Kidney epithelial cell (primary cell): Measurements from ENCODE around the gene SLFN13. TPM values are rescaled to one million over a fixed set of nuclear protein-coding genes. Genes with fewer than 3 reads are reported as not detected.

Experiments used
- DNase-seq: peaks from one replicate; pipeline ENCODE4 v3.0.0-alpha.2; 2010; ENCODE audit warnings: low read depth
- H3K27me3 ChIP-seq: 2 replicates; pipeline ENCODE4 v1.6.0; 2011; ENCODE audit warnings: low read length; ENCODE audit not compliant: control insufficient read depth, insufficient read depth
- H3K36me3 ChIP-seq: 2 replicates; pipeline ENCODE4 v1.5.1; 2011; ENCODE audit warnings: low read length; ENCODE audit not compliant: control insufficient read depth, insufficient read depth
- H3K4me3 ChIP-seq: 2 replicates; pipeline ENCODE4 v1.5.1; 2011; ENCODE audit warnings: low read depth, mild to moderate bottlenecking, control low read depth, low read length
- CTCF ChIP-seq: IDR thresholded peaks from 2 replicates; pipeline ENCODE4 v1.5.1; 2011; ENCODE audit warnings: mild to moderate bottlenecking, moderate library complexity, low read length, control low read depth, inconsistent platforms; ENCODE audit not compliant: insufficient read depth, poor library complexity, severe bottlenecking
- total RNA-seq: library from RNA; depleted of rRNA; stranded (reverse); fragments of >200 nt; gene quantifications from 2 replicates; pipeline ENCODE4 v1.2.3, GENCODE V29; 2015

Gene SLFN13
- total RNA-seq, result 2.3 and 4.4 TPM in 2 replicates

GRCh38 chr17:35448214-35448898 is at the start of gene SLFN13:
TSS of gene SLFN13 (minus strand) at chr17:35448766. CDS start at chr17:35445680, 3,086 bp downstream.
- no peaks in the 10 kb centered on the region for H3K36me3 ChIP-seq
- H3K4me3 ChIP-seq, result peak within 1 kb of the TSS; percentile 57
- peaks cover 7% of the 10 kb centered on the region for H3K27me3 ChIP-seq
- TF ChIP-seq CTCF, result no peak
- DNase-seq, result peak; percentile 49

GRCh38 chr17:35496451-35497290 is 48.1 kb upstream of the SLFN13 start:
- no peaks in the 10 kb centered on the region for H3K36me3 ChIP-seq
- no peak overlapping the region for H3K4me3 ChIP-seq
- DNase-seq, result no peak
- TF ChIP-seq CTCF, result no peak
- peaks cover 62% of the 10 kb centered on the region for H3K27me3 ChIP-seq

- Histone ChIP-seq H3K36me3 (no peaks in the 10 kb centered on the region), H3K27me3 (peaks cover 79% of the 10 kb centered on the region), H3K4me3 (no peak overlapping the region)
- no peak for DNase-seq
- TF ChIP-seq CTCF, result no peak
These were observed 44.5 kb upstream of the SLFN13 start for GRCh38 chr17:35493040-35493439.

GRCh38 chr17:35491417-35491816 is 42.9 kb upstream of the SLFN13 start:
- Histone ChIP-seq H3K27me3 (peaks cover 80% of the 10 kb centered on the region), H3K36me3 (no peaks in the 10 kb centered on the region), H3K4me3 (no peak overlapping the region)
- DNase-seq, result no peak
- no peak for TF ChIP-seq CTCF

- DNase-seq, result no peak
- Histone ChIP-seq H3K27me3 (peaks cover 70% of the 10 kb centered on the region), H3K36me3 (no peaks in the 10 kb centered on the region), H3K4me3 (no peak overlapping the region)
- TF ChIP-seq CTCF, result no peak
These were observed 41.4 kb upstream of the SLFN13 start for GRCh38 chr17:35489944-35490343.
